Neural progenitor cell (in vitro differentiated cells): ENCODE measurements around the gene SLC41A1. TPM values are rescaled to one million over a fixed set of nuclear protein-coding genes. Genes with fewer than 3 reads are reported as not detected.

Experiments
- DNase-seq: peaks from one replicate; pipeline ENCODE4 v3.0.0-alpha.2; 2016; ENCODE audit warnings: low spot score
- H2AFZ ChIP-seq: fragments of 200-600 bp; sonication (generic); replicated peaks from 2 replicates; pipeline ENCODE4 v1.6.1; 2016; ENCODE audit warnings: antibody characterized with exemption
- H3F3A ChIP-seq: fragments of 200-600 bp; sonication (generic); 2 replicates; pipeline ENCODE4 v1.6.1; 2016; ENCODE audit warnings: antibody characterized with exemption, low read depth
- H3K27ac ChIP-seq: fragments of 200-600 bp; sonication (generic); 2 replicates; pipeline ENCODE4 v1.5.1; 2016; ENCODE audit warnings: mild to moderate bottlenecking
- H3K27me3 ChIP-seq: fragments of 200-600 bp; sonication (generic); 2 replicates; pipeline ENCODE4 v1.6.1; 2016; ENCODE audit warnings: mild to moderate bottlenecking, moderate library complexity
- H3K36me3 ChIP-seq: fragments of 200-600 bp; sonication (generic); 2 replicates; pipeline ENCODE4 v1.5.1; 2016
- H3K4me1 ChIP-seq: fragments of 200-600 bp; sonication (generic); 2 replicates; pipeline ENCODE4 v1.6.1; 2016; ENCODE audit warnings: mixed run types
- H3K4me2 ChIP-seq: fragments of 200-600 bp; sonication (generic); 2 replicates; pipeline ENCODE4 v1.6.1; 2016
- H3K4me3 ChIP-seq: fragments of 200-600 bp; sonication (generic); 2 replicates; pipeline ENCODE4 v1.5.1; 2016
- H3K79me2 ChIP-seq: fragments of 200-600 bp; sonication (generic); 2 replicates; pipeline ENCODE4 v1.6.1; 2016; ENCODE audit warnings: low read depth
- H3K9ac ChIP-seq: fragments of 200-600 bp; sonication (generic); 2 replicates; pipeline ENCODE4 v1.6.1; 2016
- H3K9me3 ChIP-seq: fragments of 200-600 bp; sonication (generic); 2 replicates; pipeline ENCODE4 v1.5.1; 2016; ENCODE audit warnings: low read depth
- H4K20me1 ChIP-seq: fragments of 200-600 bp; sonication (generic); 2 replicates; pipeline ENCODE4 v1.6.1; 2016; ENCODE audit warnings: low read depth
- H3K27ac Mint-ChIP-seq: 3 replicates; pipeline ENCODE4 v1.8.0; 2021; ENCODE audit warnings: mixed read lengths
- H3K27me3 Mint-ChIP-seq: 2 replicates; pipeline ENCODE4 v1.8.0; 2022; ENCODE audit warnings: low read depth, mild to moderate bottlenecking, inconsistent platforms, moderate library complexity, mixed read lengths; ENCODE audit not compliant: insufficient read depth
- H3K36me3 Mint-ChIP-seq: 3 replicates; pipeline ENCODE4 v1.8.0; 2021; ENCODE audit warnings: mixed read lengths
- H3K4me1 Mint-ChIP-seq: 3 replicates; pipeline ENCODE4 v1.8.0; 2021; ENCODE audit warnings: mixed read lengths
- H3K4me3 Mint-ChIP-seq: 3 replicates; pipeline ENCODE4 v1.8.0; 2021; ENCODE audit warnings: mild to moderate bottlenecking, moderate library complexity, mixed read lengths
- H3K9me3 Mint-ChIP-seq: 3 replicates; pipeline ENCODE4 v1.8.0; 2020; ENCODE audit warnings: mixed read lengths
- EZH2 ChIP-seq: fragments of 200-600 bp; sonication (generic); IDR thresholded peaks from 2 replicates; pipeline ENCODE4 v1.6.1; 2017; ENCODE audit warnings: antibody characterized with exemption, mild to moderate bottlenecking, moderate library complexity
- EZH2phosphoT487 ChIP-seq: fragments of 200-600 bp; sonication (generic); IDR thresholded peaks from 2 replicates; pipeline ENCODE4 v1.6.1; 2017; ENCODE audit warnings: antibody characterized with exemption
- total RNA-seq: library from RNA; depleted of rRNA; stranded (reverse); fragments of >200 nt; gene quantifications from 2 replicates; pipeline ENCODE4 v1.2.3, GENCODE V29; 2015; ENCODE audit warnings: low replicate concordance
- TF ChIP-seq, protein P1 (sequence below): fragments of 200-600 bp; sonication (generic); IDR thresholded peaks from 2 replicates; pipeline ENCODE4 v1.5.1; 2017; ENCODE audit warnings: antibody characterized with exemption, mild to moderate bottlenecking

Gene SLC41A1
- total RNA-seq, 1 donor from 2014 or later, result 10.4 TPM

DNA sequence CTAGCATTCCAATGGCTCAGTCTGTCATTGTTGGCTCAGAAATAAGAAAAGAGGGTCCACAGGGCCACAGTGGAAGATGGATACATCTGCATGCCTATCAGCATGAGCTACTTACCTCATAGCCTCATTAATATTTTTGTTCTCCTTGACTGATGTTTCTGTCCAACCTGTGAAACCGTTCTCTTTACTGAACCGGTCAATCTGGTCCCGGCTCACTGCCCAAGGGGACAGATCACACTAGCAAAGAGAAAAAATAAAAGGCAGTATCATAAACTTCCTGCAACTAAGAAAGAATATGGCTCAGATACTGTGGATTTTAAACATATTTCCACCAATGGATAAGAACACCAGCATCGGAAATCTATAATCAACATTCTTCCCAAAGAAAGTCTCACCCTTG lies 42.4 kb downstream of the SLC41A1 start:
- Mint-ChIP-seq H3K4me1 (peaks cover 7% of the 10 kb centered on the region), H3K9me3 (peaks cover 3% of the 10 kb centered on the region), H3K36me3 (no peaks in the 10 kb centered on the region), H3K27me3 (peaks cover 31% of the 10 kb centered on the region), H3K27ac (no peak overlapping the region), H3K4me3 (no peak overlapping the region)
- Histone ChIP-seq H3K9ac (no peak overlapping the region), H3K4me1 (peaks cover 5% of the 10 kb centered on the region), H3K36me3 (no peaks in the 10 kb centered on the region), H3K27ac (no peak overlapping the region), H3K9me3 (no peaks in the 10 kb centered on the region), H3F3A (no peaks in the 10 kb centered on the region), H3K4me2 (no peak overlapping the region), H2AFZ (no peak overlapping the region), H4K20me1 (no peaks in the 10 kb centered on the region), H3K27me3 (peaks cover 33% of the 10 kb centered on the region), H3K4me3 (no peak overlapping the region), H3K79me2 (no peaks in the 10 kb centered on the region)
- TF ChIP-seq EZH2, result no peak
- TF ChIP-seq, protein P1, sequence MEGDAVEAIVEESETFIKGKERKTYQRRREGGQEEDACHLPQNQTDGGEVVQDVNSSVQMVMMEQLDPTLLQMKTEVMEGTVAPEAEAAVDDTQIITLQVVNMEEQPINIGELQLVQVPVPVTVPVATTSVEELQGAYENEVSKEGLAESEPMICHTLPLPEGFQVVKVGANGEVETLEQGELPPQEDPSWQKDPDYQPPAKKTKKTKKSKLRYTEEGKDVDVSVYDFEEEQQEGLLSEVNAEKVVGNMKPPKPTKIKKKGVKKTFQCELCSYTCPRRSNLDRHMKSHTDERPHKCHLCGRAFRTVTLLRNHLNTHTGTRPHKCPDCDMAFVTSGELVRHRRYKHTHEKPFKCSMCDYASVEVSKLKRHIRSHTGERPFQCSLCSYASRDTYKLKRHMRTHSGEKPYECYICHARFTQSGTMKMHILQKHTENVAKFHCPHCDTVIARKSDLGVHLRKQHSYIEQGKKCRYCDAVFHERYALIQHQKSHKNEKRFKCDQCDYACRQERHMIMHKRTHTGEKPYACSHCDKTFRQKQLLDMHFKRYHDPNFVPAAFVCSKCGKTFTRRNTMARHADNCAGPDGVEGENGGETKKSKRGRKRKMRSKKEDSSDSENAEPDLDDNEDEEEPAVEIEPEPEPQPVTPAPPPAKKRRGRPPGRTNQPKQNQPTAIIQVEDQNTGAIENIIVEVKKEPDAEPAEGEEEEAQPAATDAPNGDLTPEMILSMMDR, result no peak
- no peak for TF ChIP-seq EZH2phosphoT487
- DNase-seq, result no peak

DNA sequence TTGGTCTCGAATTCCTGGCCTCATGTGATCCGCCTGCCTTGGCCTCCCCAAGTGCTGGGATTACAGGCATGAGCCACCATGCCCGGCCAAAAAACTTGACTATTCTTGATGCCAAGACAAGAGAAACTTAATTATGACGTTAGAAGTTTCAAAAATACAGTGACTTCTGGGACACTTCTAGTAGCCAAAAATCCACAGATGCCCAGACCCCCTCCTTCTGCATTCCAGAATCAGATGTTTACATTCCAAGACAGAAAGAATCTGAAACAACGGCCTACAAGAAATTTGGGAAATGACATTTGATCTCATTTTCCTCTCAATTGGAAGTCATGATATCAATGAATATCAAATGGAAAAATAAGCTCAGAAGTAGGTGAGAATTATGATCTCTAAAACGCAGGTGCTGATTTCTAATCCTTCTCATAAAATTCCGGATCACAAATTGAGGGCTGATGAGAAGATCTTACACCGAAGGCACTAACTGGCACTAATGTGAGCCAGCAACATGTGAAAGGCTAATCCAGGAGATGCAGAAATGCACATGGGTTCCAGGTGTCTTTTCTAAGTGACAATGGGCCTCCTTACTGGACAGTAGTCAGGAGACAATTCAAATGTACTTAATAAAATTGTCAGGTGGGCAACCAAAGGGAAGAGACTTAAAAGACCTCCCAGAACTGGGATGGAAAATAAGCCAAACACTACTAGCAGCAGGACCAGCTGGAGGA lies 43.2 kb downstream of the SLC41A1 start:
- Histone ChIP-seq H3K36me3 (no peaks in the 10 kb centered on the region), H3F3A (no peaks in the 10 kb centered on the region), H2AFZ (no peak overlapping the region), H3K79me2 (no peaks in the 10 kb centered on the region), H3K4me2 (no peak overlapping the region), H3K27me3 (peaks cover 26% of the 10 kb centered on the region), H3K27ac (no peak overlapping the region), H3K9me3 (no peaks in the 10 kb centered on the region), H4K20me1 (no peaks in the 10 kb centered on the region), H3K9ac (no peak overlapping the region), H3K4me3 (no peak overlapping the region), H3K4me1 (peaks cover 5% of the 10 kb centered on the region)
- Mint-ChIP-seq H3K36me3 (no peaks in the 10 kb centered on the region), H3K9me3 (no peaks in the 10 kb centered on the region), H3K4me3 (no peak overlapping the region), H3K27me3 (peaks cover 27% of the 10 kb centered on the region), H3K4me1 (peaks cover 2% of the 10 kb centered on the region), H3K27ac (no peak overlapping the region)
- no peak for DNase-seq
- TF ChIP-seq, protein P1, result no peak
- no peak for TF ChIP-seq EZH2
- TF ChIP-seq EZH2phosphoT487, result no peak

DNA sequence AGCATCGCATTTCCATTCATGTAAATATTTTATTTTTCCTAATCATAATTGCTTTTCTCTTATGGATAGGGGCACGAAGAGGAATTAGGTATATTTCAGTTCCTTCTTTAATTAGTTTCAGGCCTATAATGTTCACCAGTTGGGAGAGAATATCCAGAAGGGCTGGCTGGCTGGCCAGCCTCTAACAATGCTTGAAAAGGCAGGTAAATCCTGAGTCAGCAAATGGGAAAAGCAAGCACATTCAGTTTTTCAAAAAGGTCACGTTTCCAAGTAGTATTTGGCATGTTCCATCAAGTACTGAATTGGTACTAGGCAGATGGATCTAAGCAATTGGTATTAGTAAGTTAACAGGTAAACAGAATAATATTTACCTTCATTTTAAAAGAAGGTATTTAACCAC lies 45.8 kb downstream of the SLC41A1 start:
- DNase-seq, result no peak
- Histone ChIP-seq H3K9me3 (no peaks in the 10 kb centered on the region), H3K4me3 (no peak overlapping the region), H3K79me2 (no peaks in the 10 kb centered on the region), H3K36me3 (no peaks in the 10 kb centered on the region), H3K4me2 (no peak overlapping the region), H3K9ac (no peak overlapping the region), H3K27me3 (peaks cover under 1% of the 10 kb centered on the region), H4K20me1 (no peaks in the 10 kb centered on the region), H3F3A (no peaks in the 10 kb centered on the region), H3K4me1 (no peaks in the 10 kb centered on the region), H2AFZ (no peak overlapping the region), H3K27ac (no peak overlapping the region)
- no peaks in the 10 kb centered on the region for H3K4me1 Mint-ChIP-seq
- H3K27ac Mint-ChIP-seq, result no peak overlapping the region
- TF ChIP-seq EZH2phosphoT487 (no peak), EZH2 (no peak)
- TF ChIP-seq, protein P1, result no peak
- H3K27me3 Mint-ChIP-seq, result peaks cover 8% of the 10 kb centered on the region
- H3K36me3 Mint-ChIP-seq, result no peaks in the 10 kb centered on the region
- no peak overlapping the region for H3K4me3 Mint-ChIP-seq
- no peaks in the 10 kb centered on the region for H3K9me3 Mint-ChIP-seq
